WTC11 (cell line): Measurements from ENCODE around the gene CXorf58. TPM values are rescaled to one million over a fixed set of nuclear protein-coding genes. Genes with fewer than 3 reads are reported as not detected.

Experiments
- ATAC-seq: fragments of 200-7000 bp; cut with Tn5 transposase; 2 replicates; pipeline ENCODE4 v1.10.0; 2021; ENCODE audit warnings: mild to moderate bottlenecking, moderate library complexity
- CTCF ChIA-PET: fragments of 300-600 bp; sonication (Branson Sonifier 250); formaldehyde crosslinking; loops from one replicate; lab custom pipeline; 2021; ENCODE audit warnings: antibody characterized with exemption; lab: Charles Lee
- POLR2A ChIA-PET: fragments of 350-600 bp; sonication (Branson Sonifier 250); formaldehyde crosslinking; loops from one replicate; lab custom pipeline; 2021; ENCODE audit warnings: antibody characterized with exemption; lab: Charles Lee
- DNase-seq: peaks from one replicate; pipeline ENCODE4 v3.0.0; 2021; ENCODE audit warnings: low spot score
- H3K27ac Mint-ChIP-seq: 2 replicates; pipeline ENCODE4 v1.8.0; 2021; ENCODE audit warnings: mixed read lengths
- H3K27me3 Mint-ChIP-seq: 2 replicates; pipeline ENCODE4 v1.8.0; 2021; ENCODE audit warnings: low read depth, mild to moderate bottlenecking, moderate library complexity, mixed read lengths
- H3K36me3 Mint-ChIP-seq: 2 replicates; pipeline ENCODE4 v1.8.0; 2021; ENCODE audit warnings: mixed read lengths
- H3K4me1 Mint-ChIP-seq: 2 replicates; pipeline ENCODE4 v1.8.0; 2022; ENCODE audit warnings: mixed read lengths
- H3K4me3 Mint-ChIP-seq: 2 replicates; pipeline ENCODE4 v1.8.0; 2021; ENCODE audit warnings: mild to moderate bottlenecking, moderate library complexity, mixed read lengths
- H3K9me3 Mint-ChIP-seq: 2 replicates; pipeline ENCODE4 v1.8.0; 2021; ENCODE audit warnings: mixed read lengths
- ARID4B ChIP-seq: sonication (generic); formaldehyde crosslinking; IDR thresholded peaks from 2 replicates; pipeline ENCODE4 v1.8.0; 2023; ENCODE audit warnings: missing genetic modification reagents, mild to moderate bottlenecking, borderline replicate concordance
- ATF6 ChIP-seq: sonication (generic); formaldehyde crosslinking; IDR thresholded peaks from 2 replicates; pipeline ENCODE4 v1.8.1; 2023; ENCODE audit warnings: mild to moderate bottlenecking, missing genetic modification reagents
- CBFB ChIP-seq: sonication (generic); formaldehyde crosslinking; IDR thresholded peaks from 2 replicates; pipeline ENCODE4 v1.8.1; 2022; ENCODE audit warnings: mild to moderate bottlenecking, low read depth, missing genetic modification reagents
- CTCF ChIP-seq: fragments of 200-600 bp; IDR thresholded peaks from 2 replicates; pipeline ENCODE4 v1.8.0; 2022; ENCODE audit warnings: antibody characterized with exemption
- ETV6 ChIP-seq: sonication (generic); formaldehyde crosslinking; IDR thresholded peaks from 2 replicates; pipeline ENCODE4 v1.8.1; 2022; ENCODE audit warnings: mild to moderate bottlenecking, missing genetic modification reagents
- FOXK1 ChIP-seq: sonication (generic); formaldehyde crosslinking; IDR thresholded peaks from 2 replicates; pipeline ENCODE4 v1.8.0; 2022; ENCODE audit warnings: mild to moderate bottlenecking, moderate library complexity, missing genetic modification reagents
- KAT7 ChIP-seq: sonication (generic); formaldehyde crosslinking; IDR thresholded peaks from 2 replicates; pipeline ENCODE4 v1.8.1; 2023; ENCODE audit warnings: missing genetic modification reagents, mild to moderate bottlenecking, borderline replicate concordance
- NFE2L1 ChIP-seq: sonication (generic); formaldehyde crosslinking; IDR thresholded peaks from 2 replicates; pipeline ENCODE4 v1.8.1; 2023; ENCODE audit warnings: missing genetic modification reagents
- PRRX2 ChIP-seq: fragments of 250-450 bp; sonication (Bioruptor Pico); IDR thresholded peaks from 2 replicates; pipeline ENCODE4 v1.8.0; 2021; ENCODE audit warnings: mild to moderate bottlenecking
- TEAD1 ChIP-seq: sonication (generic); formaldehyde crosslinking; IDR thresholded peaks from 2 replicates; pipeline ENCODE4 v1.8.0; 2022; ENCODE audit warnings: mild to moderate bottlenecking, missing genetic modification reagents
- TP53 ChIP-seq: sonication (generic); formaldehyde crosslinking; IDR thresholded peaks from 2 replicates; pipeline ENCODE4 v1.8.1; 2023; ENCODE audit warnings: mild to moderate bottlenecking, missing genetic modification reagents
- ZNF219 ChIP-seq: sonication (generic); formaldehyde crosslinking; IDR thresholded peaks from 2 replicates; pipeline ENCODE4 v1.8.0; 2023; ENCODE audit warnings: missing genetic modification reagents, mild to moderate bottlenecking, borderline replicate concordance
- ZSCAN18 ChIP-seq: fragments of 250-450 bp; sonication (Bioruptor Pico); IDR thresholded peaks from 2 replicates; pipeline ENCODE4 v2.1.2; 2022; ENCODE audit warnings: mild to moderate bottlenecking, moderate library complexity
- total RNA-seq: library from RNA; stranded (reverse); gene quantifications from 3 replicates; pipeline ENCODE4 v1.2.3, GENCODE V29; 2021
- TF ChIP-seq, protein P1 (sequence below): sonication (generic); formaldehyde crosslinking; IDR thresholded peaks from 2 replicates; pipeline ENCODE4 v1.8.0; 2022; ENCODE audit warnings: missing genetic modification reagents
- TF ChIP-seq, protein P2 (sequence below): sonication (generic); formaldehyde crosslinking; IDR thresholded peaks from 2 replicates; pipeline ENCODE4 v1.8.1; 2022; ENCODE audit warnings: missing genetic modification reagents, borderline replicate concordance

Gene CXorf58
- total RNA-seq, 1 experiment from 2014 or later = not detected

DNA sequence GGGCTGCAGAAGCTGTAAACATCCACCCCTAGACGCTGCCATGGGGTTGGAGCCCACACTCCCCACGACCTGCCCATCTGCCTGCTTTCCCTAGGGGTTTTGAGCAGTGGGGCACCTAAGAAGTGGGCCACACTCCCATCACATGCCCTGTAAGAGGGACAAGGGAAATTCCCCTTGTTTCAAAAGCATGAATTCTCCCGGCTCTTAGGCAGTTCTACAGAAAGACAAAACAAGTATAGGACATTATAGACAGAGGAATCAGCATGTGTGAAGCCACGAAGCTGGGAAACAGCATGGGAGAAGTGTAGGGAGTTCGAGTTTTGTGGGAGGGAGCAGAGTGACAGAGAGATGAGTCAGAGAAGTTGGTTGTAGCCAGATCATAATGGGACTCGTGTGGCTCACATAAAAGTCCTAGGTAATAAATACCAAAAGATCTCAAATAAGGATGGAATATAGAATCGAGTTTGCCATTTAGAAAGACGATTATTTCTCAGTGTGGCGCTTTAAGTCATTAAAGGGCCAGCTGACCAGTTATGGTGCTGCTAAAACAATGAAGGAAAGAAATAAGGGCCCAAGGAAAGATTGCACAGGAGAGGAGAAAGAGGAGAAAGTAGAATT lies 24.0 kb upstream of the CXorf58 start:
- Mint-ChIP-seq H3K27me3 (no peaks in the 10 kb centered on the region), H3K27ac (peak overlapping the region; percentile 46), H3K4me1 (peaks cover 23% of the 10 kb centered on the region), H3K36me3 (no peaks in the 10 kb centered on the region), H3K9me3 (no peaks in the 10 kb centered on the region), H3K4me3 (no peak overlapping the region)
- ATAC-seq (peak; percentile 46; the same call in 1 of the 2 replicates), DNase-seq (no peak)
- ChIA-PET CTCF (interaction anchor here (1.0 kb wide), 1 partner anchor 17 kb away, joined by 3 read pairs; no protein-coding TSS in a partner anchor), POLR2A (no interaction called here)
- TF ChIP-seq ARID4B (CRISPR knock-in tag) = no peak
- no peak for TF ChIP-seq TP53
- TF ChIP-seq, protein P1, sequence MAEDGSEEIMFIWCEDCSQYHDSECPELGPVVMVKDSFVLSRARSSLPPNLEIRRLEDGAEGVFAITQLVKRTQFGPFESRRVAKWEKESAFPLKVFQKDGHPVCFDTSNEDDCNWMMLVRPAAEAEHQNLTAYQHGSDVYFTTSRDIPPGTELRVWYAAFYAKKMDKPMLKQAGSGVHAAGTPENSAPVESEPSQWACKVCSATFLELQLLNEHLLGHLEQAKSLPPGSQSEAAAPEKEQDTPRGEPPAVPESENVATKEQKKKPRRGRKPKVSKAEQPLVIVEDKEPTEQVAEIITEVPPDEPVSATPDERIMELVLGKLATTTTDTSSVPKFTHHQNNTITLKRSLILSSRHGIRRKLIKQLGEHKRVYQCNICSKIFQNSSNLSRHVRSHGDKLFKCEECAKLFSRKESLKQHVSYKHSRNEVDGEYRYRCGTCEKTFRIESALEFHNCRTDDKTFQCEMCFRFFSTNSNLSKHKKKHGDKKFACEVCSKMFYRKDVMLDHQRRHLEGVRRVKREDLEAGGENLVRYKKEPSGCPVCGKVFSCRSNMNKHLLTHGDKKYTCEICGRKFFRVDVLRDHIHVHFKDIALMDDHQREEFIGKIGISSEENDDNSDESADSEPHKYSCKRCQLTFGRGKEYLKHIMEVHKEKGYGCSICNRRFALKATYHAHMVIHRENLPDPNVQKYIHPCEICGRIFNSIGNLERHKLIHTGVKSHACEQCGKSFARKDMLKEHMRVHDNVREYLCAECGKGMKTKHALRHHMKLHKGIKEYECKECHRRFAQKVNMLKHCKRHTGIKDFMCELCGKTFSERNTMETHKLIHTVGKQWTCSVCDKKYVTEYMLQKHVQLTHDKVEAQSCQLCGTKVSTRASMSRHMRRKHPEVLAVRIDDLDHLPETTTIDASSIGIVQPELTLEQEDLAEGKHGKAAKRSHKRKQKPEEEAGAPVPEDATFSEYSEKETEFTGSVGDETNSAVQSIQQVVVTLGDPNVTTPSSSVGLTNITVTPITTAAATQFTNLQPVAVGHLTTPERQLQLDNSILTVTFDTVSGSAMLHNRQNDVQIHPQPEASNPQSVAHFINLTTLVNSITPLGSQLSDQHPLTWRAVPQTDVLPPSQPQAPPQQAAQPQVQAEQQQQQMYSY (CRISPR knock-in tag) = no peak
- TF ChIP-seq PRRX2 (CRISPR knock-in tag) = no peak
- no peak for TF ChIP-seq FOXK1 (CRISPR knock-in tag)
- no peak for TF ChIP-seq TEAD1 (CRISPR knock-in tag)
- no peak for TF ChIP-seq ZNF219 (CRISPR knock-in tag)
- no peak for TF ChIP-seq CTCF
- no peak for TF ChIP-seq KAT7
- no peak for TF ChIP-seq CBFB (CRISPR knock-in tag)
- no peak for TF ChIP-seq ATF6 (CRISPR knock-in tag)
- no peak for TF ChIP-seq NFE2L1
- TF ChIP-seq, protein P2, sequence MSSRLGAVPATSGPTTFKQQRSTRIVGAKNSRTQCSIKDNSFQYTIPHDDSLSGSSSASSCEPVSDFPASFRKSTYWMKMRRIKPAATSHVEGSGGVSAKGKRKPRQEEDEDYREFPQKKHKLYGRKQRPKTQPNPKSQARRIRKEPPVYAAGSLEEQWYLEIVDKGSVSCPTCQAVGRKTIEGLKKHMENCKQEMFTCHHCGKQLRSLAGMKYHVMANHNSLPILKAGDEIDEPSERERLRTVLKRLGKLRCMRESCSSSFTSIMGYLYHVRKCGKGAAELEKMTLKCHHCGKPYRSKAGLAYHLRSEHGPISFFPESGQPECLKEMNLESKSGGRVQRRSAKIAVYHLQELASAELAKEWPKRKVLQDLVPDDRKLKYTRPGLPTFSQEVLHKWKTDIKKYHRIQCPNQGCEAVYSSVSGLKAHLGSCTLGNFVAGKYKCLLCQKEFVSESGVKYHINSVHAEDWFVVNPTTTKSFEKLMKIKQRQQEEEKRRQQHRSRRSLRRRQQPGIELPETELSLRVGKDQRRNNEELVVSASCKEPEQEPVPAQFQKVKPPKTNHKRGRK (CRISPR knock-in tag) = no peak
- no peak for TF ChIP-seq ZSCAN18
- TF ChIP-seq ETV6 = no peak
